Globus pallidus (tissue), 1 donor: ENCODE results near the gene CC2D1A.
"Not testable (repeated sequence)": the region's sequence is repeated elsewhere in the genome, so short reads cannot be mapped to it uniquely, and the experiment has no call there.

Experiments
- DNase-seq: peaks from one replicate; pipeline ENCODE4 v3.0.0-alpha.2; 2015; ENCODE audit warnings: low spot score

Gene CC2D1A

DNA sequence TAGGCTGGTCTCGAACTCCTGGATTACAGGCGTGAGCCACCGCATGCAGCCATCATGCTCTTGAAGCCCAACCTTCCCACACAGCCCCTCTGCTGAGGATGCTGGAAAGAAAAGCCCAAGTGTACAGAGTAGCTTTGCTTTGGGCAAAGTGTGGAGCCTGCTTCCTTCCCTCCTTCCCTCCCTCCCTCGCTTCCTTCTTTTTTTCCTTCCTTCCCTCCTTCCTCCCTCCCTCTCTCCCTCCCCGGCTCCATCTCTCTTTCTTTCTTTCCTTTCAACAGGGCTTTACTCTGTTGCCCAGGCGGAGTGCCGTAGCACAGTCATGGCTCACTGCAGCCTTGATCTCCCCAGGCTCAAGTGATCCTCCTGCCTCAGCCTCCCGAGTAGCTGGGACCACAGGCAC, 2.7 kb downstream of the CC2D1A start:
- no peak for DNase-seq

DNA sequence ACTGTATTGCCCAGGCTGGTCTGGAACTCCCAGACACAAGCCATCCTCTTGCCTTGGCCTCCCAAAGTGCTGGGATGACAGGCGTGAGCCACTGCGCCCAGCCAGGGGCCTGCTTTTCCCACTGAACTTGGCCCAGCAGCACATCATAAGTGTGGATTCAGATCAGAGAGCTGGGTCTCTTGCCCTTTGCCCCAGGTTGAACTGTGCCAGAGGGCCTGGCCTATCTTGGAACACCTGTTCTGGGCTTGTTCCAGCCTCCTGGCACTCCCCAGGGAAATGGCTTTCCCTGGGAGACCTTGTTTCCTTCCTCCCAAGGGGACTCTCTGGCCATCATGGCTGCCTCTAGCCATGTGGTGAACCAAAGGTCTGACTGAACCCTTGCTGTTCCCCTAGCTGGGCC, 3.4 kb downstream of the CC2D1A start:
- DNase-seq, result no peak

DNA sequence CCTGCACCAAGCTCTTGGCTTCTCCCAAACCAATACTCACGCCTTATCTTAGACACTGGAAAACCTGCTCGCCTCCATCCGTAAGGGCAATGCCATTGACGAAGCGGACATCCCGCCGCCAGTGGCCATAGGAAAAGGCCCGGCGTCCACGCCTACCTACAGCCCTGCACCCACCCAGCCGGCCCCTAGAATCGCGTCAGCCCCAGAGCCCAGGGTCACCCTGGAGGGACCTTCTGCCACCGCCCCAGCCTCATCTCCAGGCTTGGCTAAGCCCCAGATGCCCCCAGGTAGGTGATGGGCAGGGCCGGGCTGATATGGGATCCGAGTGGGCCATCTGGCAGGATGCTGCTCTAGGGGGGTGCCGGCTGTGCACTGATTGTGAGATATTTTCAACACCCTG, 7.4 kb downstream of the CC2D1A start:
- DNase-seq, result no peak

DNA sequence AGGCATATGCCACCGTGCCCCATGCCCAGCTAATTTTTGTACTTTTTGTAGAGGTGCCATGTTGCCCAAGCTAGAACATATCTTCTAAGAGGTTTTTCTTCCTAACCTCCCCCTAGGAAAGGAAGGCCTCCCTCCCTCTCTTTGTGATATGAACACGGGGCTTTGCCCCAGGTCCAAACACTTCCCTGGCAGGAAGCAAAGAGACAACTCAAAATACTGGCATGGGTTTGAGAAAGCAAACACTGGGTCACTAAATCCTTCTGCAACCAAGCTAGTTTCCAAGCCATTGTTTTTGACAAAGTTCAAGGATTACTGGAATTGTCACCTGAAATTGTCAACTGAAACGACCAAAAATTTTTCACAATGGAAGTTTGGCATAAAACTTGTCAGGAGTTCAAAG, 8.8 kb downstream of the CC2D1A start:
- DNase-seq, result no peak

DNA sequence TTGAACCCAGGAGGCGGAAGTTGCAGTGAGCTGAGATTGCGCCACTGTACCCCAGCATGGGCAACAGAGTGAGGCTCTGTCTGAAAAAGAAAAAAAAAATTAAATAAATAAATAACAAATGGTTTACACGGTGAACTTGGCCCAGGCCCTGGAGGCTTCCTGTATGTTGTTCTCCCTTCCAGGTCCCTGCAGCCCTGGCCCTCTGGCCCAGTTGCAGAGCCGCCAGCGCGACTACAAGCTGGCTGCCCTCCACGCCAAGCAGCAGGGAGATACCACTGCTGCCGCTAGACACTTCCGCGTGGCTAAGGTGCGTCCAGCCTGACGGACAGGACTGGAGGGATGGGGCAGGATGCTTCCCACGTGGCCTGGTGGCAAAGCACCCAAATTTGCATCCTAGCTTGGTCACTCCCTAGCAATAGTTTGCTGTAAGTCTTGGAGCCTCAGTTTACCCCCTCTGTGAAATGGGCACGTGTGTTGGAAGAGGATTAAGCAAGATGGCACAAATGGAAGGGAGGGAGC, 11.9 kb downstream of the CC2D1A start:
- no peak for DNase-seq

DNA sequence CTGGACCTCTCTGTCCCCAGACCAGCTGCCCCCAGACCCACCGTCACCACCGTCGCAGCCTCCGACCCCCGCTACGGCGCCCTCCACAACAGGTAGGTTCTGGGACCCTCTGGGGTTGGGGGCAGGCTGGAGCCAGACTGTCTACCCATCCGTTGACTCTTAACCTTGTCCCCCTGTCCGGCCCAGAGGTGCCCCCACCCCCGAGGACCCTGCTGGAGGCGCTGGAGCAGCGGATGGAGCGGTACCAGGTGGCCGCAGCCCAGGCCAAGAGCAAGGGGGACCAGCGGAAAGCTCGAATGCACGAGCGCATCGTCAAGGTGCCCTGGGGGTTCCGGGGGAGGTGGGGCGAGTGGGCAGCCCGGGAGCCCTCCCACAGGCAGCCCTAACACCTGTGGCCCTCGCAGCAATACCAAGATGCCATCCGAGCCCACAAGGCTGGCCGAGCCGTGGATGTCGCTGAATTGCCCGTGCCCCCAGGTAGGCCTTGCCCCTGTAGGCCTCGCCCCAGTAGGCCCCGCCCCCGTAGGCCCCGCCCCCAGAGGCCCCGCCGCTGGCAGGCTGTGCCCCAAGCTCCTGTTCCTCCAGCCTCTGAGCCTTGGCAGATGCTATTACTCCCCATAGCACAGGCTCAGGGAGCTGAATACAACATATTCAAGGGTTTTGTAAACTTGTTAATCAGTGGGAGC, 12.9 kb downstream of the CC2D1A start:
- no peak for DNase-seq

DNA sequence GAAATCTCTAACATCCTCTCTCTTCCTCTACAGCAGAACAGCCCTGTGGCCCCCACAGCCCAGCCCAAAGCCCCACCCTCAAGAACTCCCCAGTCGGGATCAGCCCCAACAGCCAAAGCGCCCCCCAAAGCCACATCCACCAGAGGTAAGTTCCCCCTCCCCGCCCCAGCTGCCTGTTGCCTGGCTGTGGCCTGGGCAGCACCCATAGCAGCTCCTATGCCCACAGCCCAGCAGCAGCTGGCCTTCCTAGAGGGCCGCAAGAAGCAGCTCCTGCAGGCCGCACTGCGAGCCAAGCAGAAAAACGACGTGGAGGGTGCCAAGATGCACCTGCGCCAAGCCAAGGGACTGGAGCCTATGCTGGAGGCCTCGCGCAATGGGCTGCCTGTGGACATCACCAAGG, 14.5 kb downstream of the CC2D1A start:
- no peak for DNase-seq

DNA sequence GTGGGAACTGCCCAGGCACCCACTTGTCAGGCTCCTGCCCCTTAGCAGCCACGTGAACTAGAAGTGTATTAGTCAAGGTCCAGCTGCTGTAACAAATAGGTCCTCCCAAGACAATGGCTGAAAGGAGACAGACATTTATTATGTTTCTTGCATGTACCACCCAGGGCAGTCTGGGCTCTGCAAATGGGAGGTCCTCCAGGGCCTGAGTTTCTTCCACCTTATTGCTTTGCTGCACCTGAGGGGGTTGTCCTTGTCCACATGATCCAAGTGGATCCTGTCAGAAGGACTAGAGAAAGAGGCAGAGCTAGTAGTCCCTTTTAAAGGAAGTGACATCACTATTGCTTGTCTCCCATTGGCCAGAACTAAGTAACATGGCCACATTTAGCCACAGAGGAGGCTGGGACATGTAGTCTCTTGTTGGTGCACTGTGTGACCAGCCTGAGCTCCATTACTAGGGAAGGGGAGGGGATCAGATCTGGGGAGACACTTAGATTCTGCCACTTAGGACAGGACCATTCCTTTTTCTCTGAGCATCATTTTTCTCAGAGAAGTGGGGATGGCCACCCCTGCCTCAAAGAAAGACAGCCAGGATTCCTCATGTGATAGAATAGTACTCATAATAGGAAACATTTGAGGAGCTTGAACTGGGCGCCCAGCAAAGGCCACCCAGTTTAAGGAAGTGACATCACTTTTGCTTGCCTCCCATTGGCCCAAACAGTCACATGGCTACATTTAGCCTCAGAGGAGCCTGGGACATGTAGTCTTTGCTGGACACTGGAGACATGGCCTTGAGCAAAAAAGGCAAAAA, 15.1 kb downstream of the CC2D1A start:
- DNase-seq, result peak; percentile 26

DNA sequence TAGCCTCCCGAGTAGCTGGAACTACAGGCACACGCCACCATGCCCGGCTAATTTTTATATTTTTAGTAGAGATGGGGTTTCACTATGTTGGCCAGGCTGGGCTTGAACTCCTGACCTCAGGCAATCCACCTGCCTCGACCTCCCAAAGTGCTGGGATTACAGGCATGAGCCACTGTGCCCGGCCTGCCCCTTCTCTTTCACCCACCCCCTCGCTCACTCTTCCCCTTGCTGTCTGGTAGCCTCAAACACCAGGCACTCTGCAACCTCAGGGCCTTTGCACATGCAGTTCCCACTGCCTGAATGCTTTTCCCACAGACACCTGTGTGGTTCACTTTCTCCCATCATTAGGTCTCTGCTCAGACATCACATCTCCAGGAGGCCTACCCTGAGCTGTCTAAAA, 16.1 kb downstream of the CC2D1A start:
- DNase-seq, result not testable (repeated sequence)

DNA sequence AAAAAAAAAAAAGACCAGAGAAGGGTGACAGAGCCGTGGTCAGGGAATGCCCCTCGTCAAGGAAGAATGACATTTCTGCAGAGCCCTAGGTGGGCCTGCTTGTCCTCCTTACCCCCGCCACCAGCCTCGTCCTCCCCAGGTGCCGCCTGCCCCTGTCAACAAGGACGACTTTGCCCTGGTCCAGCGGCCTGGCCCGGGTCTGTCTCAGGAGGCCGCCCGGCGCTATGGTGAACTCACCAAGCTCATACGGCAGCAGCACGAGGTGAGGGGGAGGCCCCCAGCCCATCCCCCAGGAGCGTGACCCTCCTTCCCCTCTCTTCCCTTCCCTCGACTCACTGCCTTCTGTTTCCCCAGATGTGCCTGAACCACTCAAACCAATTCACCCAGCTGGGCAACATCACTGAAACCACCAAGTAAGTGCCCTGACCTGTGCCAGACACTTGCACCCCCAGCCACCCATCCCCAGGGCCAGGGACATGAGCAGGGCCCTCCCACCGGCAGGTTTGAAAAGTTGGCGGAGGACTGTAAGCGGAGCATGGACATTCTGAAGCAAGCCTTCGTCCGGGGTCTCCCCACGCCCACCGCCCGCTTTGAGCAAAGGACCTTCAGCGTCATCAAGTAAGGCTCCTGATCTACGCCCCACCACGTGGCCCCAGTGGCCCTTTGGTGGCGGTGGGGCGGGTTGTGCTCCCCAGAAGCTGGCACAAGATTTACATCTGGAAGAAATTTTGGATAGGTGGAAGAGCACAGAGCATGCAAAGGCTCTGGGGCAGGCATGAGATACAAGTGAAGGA, 17.4 kb downstream of the CC2D1A start:
- DNase-seq, result no peak

DNA sequence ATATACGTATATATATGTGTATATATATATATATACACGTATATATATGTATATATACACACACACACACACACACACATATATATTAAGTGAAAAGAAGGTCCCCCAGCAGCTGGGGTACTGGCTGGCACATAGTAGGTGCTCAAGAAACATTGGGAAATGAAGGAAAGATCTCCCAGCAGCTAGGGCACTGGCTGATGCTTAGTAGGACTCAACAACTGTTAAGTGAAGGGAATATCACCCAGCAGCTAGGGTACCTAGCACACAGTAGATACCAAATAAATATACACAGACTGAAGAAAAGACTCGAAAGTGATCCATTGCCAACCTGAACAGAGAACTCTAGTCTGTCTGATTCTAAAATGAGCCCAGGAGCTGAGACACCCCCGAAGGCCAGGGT, 20.0 kb downstream of the CC2D1A start:
- DNase-seq, result no peak

DNA sequence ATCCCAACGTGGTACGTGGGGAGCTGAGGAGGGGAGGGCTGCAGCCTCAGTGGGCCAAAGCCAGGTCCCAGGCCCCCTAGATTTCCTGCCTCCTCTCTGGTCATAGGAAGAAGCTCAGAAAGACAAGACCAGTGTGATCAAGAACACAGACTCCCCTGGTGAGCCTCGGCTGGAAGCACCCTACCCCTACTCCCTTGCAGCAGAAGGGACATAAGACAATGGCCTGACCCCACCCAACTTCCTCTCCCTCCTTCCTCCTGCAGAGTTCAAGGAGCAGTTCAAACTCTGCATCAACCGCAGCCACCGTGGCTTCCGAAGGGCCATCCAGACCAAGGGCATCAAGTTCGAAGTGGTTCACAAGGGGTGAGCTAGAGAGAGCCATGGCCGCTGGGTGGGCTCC, 20.7 kb downstream of the CC2D1A start:
- DNase-seq, result no peak

DNA sequence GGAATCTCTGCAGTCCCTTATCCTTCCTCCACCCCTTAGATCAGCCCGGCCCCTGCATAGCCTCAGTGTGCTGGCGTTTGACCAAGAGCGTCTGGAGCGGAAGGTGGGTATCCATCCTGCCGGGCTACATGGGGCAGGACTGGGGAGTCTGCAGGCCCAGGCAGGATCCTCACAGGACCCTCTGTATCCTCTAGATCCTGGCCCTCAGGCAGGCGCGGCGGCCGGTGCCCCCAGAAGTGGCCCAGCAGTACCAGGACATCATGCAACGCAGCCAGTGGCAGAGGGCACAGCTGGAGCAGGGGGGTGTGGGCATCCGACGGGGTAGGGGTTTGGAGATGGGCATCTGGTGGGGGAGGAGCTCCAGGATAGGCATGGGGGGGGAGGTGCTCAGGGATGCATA, 23.3 kb downstream of the CC2D1A start:
- no peak for DNase-seq

DNA sequence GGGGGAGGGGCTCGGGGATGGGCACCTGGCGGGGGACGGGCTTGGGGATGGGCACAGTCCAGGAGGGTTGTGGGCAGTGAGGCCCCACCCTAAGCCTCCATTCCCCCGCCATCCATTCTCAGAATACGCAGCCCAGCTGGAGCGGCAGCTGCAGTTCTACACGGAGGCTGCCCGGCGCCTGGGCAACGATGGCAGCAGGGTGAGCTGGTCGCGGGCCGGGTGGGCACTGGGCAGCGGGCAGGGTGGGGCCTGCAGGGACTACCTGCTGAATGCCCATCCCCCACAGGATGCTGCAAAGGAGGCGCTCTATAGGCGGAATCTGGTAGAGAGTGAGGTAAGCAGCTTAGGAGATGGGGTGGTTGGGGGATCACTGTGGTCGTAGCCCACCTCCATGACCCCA, 24.0 kb downstream of the CC2D1A start:
- no peak for DNase-seq

DNA sequence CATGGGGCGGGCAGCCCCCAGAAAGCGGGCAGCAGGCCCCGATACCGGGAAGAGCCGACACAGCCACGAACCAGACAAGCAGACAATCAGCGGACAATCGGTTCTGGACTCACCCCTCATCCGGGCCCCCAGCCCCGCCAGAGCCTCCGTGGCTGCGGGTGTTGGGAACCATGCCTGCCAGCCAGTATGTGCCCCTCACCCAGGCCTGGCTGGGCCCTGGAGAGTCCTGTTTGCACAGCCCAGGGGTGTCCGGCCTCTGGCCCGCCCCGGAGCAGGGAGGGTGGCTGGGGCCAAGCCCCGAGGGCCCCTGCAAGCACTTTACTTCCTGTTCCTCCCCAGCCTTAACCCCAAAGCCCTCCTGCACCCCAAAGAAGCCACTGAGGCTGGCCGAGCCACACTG, 24.4 kb downstream of the CC2D1A start:
- DNase-seq, result no peak

DNA sequence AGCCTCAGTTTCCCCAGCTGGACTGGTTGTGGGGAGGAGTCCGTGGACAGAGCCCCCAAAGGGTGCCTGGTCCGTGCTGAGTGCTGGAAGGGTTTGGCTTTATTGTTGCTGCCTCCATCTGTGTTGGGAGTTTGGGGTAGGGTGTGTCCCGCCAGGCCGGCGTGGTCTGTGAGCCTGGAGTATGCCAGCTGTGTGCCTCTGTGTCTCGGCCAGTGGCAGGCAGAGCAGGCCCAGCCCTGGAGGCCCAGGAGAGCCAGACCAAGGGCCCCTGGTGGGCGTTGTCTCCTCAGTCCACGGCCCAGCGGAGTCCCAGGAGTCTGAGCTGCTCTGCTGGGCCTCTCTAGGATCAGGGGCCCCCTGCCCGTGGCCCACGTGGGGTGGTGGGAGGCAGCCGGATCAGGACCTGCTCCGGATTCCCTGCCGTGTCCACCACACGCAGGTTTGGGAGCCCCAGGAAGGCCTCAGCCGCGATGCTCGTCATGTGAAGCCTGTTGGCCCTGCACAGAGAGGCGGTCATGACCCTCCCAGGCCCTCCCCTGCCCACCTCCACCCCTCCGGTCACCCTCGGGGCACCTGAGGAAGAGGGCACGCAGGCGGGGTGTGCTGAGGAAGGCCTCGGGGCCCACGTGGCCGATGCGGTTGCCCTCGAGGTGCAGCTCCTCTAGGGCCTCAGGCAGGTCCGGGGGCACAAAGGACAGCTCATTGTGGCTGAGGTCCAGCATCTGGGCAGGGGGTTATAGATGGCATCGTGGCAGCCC, 25.6 kb downstream of the CC2D1A start:
- DNase-seq, result no peak

DNA sequence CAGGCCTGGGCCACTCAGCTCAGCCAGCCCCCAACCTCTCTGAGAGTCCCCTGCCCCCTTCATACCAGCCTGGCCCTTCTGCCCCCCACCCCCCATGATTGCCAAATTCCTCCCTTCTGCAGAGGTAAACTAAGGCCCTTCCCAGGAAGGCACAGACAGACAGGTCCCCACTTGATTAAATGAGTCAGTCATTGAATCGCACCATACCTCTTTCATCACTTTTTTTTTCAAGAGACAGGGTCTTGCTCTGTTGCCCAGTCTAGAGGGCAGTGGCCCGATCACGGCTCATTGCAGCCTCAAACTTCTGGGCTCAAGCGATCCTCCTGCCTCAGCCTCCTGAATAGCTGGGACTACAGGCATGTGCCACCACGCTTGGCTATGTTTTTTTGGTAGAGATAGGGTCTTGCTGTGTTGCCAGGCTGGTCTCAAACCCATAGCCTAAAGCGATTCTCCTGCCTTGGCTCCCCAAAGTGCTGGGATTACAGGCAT, 26.2 kb downstream of the CC2D1A start:
- DNase-seq, result no peak

DNA sequence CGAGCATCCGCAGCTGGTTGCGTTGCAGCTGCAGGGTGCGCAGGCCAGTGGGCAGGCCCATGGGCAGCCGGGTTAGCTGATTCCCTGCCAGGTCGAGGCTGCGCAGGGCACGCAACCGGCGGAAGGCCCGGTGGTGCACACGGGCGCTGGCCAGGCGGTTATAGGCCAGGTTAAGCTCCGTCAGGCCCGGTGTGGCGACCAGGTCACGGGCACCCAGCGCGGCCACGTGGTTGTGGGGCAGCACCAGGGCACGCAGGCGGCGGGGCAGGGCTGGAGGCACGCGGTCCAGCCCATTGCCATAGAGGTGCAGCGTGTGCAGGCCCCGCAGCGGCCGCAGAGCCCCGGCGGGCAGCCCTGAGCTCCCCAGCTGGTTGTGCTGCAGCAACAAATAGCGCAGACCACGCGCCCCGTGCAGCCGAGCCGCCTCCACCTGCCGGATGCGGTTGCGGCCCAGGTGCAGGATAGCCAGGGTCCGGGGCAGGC, 27.0 kb downstream of the CC2D1A start:
- DNase-seq, result no peak

DNA sequence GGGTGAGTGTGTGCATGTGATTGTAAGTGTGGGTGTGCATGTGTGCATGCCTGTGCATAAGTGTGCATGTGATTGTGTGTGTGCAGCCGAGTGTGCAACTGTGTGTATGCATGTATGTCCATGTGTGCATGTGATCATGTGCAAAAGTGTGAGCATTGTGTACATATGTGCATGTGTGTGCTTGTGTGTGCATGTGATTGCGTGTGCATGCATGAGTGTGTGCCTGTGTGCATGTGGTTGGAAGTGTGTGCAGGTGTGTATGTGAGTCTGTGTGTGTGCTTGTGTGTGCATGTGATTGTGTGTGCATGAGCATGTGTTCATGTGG, 28.7 kb downstream of the CC2D1A start:
- no peak for DNase-seq

DNA sequence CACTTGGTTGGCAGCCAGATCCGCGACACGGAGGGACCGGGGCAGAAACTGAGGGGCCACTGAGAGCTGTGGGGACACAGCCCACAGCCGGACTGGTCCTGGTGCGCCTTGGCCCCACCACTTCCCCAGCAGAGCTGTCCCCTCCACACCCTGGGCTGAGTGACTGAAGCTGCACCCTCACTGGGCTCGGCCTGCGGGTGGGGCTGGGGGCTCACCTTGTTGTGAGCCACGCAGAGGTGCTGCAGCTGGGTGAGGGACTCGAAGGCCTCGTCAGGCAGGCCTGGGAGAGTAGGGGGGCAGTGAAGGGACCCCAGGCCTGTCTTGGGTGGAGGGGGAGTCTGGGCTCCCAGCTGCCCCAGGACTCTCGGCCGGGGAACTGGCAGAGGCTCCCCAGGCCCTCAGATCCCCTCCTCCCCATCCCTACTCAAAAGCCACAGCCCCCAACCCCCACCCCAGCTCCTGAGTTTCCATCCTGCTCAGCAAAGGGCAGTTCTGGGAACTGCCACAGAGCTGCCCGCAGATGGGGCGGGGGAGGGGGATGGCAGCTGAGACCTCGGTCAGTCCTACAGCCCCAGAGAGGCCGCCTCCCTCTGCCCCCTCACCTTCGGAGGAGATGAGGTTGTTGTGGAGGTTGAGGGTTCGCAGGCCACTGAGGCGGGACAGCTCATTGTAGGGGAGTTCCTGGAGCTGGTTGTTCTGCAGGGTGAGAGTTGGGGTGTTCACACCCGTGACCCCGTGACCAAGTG, 29.9 kb downstream of the CC2D1A start:
- no peak for DNase-seq
